Mesodermal cell (in vitro differentiated cells): ENCODE results near the gene SEMA3F.
A peak's percentile ranks its signal among the peaks of the same experiment; 100 is the strongest.

Experiments used
- H3K27ac ChIP-seq: 2 replicates; pipeline ENCODE4 v1.7.0; 2013; ENCODE audit warnings: mild to moderate bottlenecking, low read depth, low read length, moderate library complexity; ENCODE audit not compliant: severe bottlenecking
- H3K36me3 ChIP-seq: 2 replicates; pipeline ENCODE4 v1.7.1; 2013; ENCODE audit warnings: mild to moderate bottlenecking, low read length, moderate library complexity; ENCODE audit not compliant: control insufficient read depth, insufficient read depth
- H3K4me1 ChIP-seq: one replicate; pipeline ENCODE4 v1.7.1; 2013; ENCODE audit warnings: mild to moderate bottlenecking, low read length; ENCODE audit not compliant: insufficient read depth, control insufficient read depth, poor library complexity, severe bottlenecking
- H3K4me3 ChIP-seq: 2 replicates; pipeline ENCODE4 v1.7.0; 2013; ENCODE audit warnings: low read length, control low read depth, mild to moderate bottlenecking; ENCODE audit not compliant: insufficient read depth, poor library complexity, severe bottlenecking; ENCODE audit errors: extremely low read depth
- H3K9me3 ChIP-seq: 2 replicates; pipeline ENCODE4 v1.7.1; 2013; ENCODE audit warnings: mild to moderate bottlenecking, low read length, moderate library complexity; ENCODE audit not compliant: control insufficient read depth
- WGBS, 2 experiments: methylation state at CpG; one replicate each; pipeline ENCODE4 v1.1.5; 2013; ENCODE audit warnings: missing lambda C conversion rate in 2 of 2; ENCODE audit not compliant: insufficient coverage in 2 of 2; 5-methylcytosine and 5-hydroxymethylcytosine counted together

SEMA3F gene

GRCh38 chr3:50172626-50173220, 17.6 kb downstream of the SEMA3F start:
- Histone ChIP-seq H3K9me3 (no peaks in the 10 kb centered on the region), H3K36me3 (peaks cover 26% of the 10 kb centered on the region), H3K4me1 (peaks cover 14% of the 10 kb centered on the region), H3K4me3 (no peak overlapping the region), H3K27ac (no peak overlapping the region)
- 91 to 97% methylated on average over 6 of the region's 8 CpGs for WGBS, 2 experiments

- Histone ChIP-seq H3K9me3 (no peaks in the 10 kb centered on the region), H3K4me1 (peaks cover 11% of the 10 kb centered on the region), H3K4me3 (no peak overlapping the region), H3K27ac (no peak overlapping the region), H3K36me3 (peaks cover 26% of the 10 kb centered on the region)
- 91 to 95% methylated on average over 24 to 29 of the region's 29 CpGs for WGBS, 2 experiments
Measured at GRCh38 chr3:50173685-50174516, 18.8 kb downstream of the SEMA3F start.

DNA sequence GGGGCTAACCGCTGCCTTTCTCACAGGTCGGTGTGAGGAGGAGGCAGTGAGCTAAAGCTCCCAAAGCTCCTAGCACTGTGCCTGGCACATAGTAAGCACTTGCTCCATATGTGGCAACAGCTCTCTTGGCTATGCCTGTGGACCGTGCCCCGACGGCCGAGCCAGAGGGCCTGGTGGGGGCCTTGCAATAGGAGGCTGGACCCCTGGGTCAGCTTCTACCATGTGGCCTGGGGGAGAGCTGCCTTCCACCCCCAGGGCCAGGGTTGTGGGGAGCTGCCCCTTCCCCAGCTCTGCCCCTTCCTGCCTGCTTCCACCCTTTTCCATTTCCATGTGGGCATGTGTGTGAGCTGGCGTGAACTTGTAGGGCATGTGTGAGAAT, 19.4 kb downstream of the SEMA3F start:
- peaks cover 11% of the 10 kb centered on the region for H3K4me1 ChIP-seq
- H3K9me3 ChIP-seq, result no peaks in the 10 kb centered on the region
- no peak overlapping the region for H3K4me3 ChIP-seq
- H3K27ac ChIP-seq, result no peak overlapping the region
- WGBS, 2 experiments, result 92% methylated on average over 3 to 6 of the region's 7 CpGs
- peaks cover 26% of the 10 kb centered on the region for H3K36me3 ChIP-seq

DNA sequence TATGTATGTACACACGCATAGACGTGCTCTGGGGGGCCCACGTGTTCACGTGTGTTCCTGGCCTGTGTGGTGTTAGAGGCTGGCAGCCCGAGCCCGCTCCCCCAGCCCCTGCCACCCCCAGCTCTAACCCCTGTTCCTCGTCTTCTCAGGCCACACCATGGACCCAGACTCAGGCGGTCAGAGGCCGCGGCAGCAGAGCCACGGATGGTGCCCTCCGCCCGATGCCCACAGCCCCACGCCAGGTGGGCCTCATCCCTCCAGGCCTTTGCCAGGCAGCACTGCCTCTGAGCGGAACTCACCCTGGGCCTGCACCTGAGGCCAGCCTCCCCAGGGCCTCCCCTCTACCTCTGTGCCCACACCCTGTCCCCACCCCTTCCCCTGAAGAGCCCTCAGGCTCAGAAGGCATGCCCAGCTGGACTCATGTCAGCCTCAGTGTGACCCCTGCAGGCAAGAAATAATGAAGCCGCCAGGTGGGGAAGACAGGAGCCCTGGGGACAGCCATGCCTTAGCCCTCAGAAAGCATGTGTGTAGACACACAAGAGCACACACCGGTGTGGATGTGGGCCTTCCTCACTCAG, 19.9 kb downstream of the SEMA3F start:
- Histone ChIP-seq H3K9me3 (no peaks in the 10 kb centered on the region), H3K27ac (no peak overlapping the region), H3K4me3 (no peak overlapping the region), H3K4me1 (peaks cover 11% of the 10 kb centered on the region), H3K36me3 (peaks cover 26% of the 10 kb centered on the region)
- 99% methylated on average over 13 to 14 of the region's 17 CpGs for WGBS, 2 experiments

DNA sequence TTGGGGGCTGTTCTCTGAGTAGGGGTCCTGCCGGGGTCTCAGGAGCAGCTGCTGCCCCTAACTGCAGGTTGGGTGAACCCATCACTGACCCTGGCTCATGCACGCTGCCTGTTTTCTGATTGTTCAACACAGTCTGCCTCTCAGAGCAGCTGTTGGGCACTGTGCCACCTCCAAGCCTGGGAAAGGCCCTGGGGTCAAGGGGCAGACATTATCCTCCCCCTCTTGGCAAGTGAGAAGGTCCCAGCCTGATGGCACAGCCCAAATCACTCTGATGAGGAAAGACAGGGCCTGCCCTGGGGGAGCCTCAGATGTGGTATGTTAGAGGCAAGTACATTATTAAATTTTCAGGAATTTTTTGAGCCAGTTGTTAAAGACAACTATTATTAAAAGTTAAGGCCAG, 22.2 kb downstream of the SEMA3F start:
- 93% methylated on average over 2 of the region's 2 CpGs for WGBS, 2 experiments
- H3K27ac ChIP-seq, result no peak overlapping the region

GRCh38 chr3:50179710-50180109, 24.6 kb downstream of the SEMA3F start:
- no CpG with 5 or more reads among the region's 2 CpGs for WGBS, 2 experiments
- Histone ChIP-seq H3K36me3 (peaks cover 18% of the 10 kb centered on the region), H3K4me3 (no peak overlapping the region), H3K27ac (no peak overlapping the region), H3K4me1 (peaks cover 4% of the 10 kb centered on the region), H3K9me3 (no peaks in the 10 kb centered on the region)

More for the DNA sequence above, 22.2 kb downstream of the SEMA3F start:
- peaks cover 3% of the 10 kb centered on the region for H3K4me1 ChIP-seq
- no peak overlapping the region for H3K4me3 ChIP-seq
- peaks cover 26% of the 10 kb centered on the region for H3K36me3 ChIP-seq
- no peaks in the 10 kb centered on the region for H3K9me3 ChIP-seq

DNA sequence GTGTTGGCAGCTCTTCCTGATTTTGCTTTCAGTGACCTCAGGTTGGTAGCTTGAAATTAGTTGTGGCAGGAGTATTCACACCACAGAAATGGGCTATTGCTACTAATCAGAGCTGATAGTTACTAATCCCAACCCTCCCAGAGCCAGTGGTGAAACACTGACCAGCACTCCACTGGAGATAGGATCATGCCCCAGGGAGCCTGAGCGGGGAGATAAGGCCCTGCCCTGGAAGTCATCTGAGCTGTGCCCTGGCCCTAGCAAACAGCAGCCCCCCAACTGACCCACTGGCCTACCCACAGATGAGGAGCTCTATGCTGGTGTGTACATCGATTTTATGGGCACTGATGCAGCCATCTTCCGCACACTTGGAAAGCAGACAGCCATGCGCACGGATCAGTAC, 26.9 kb downstream of the SEMA3F start:
- Histone ChIP-seq H3K4me3 (no peak overlapping the region), H3K4me1 (peaks cover 4% of the 10 kb centered on the region), H3K36me3 (peaks cover 7% of the 10 kb centered on the region), H3K9me3 (no peaks in the 10 kb centered on the region), H3K27ac (peak overlapping the region; percentile 10)
- WGBS, 2 experiments, result 96 to 98% methylated on average over 5 of the region's 5 CpGs

- no peak overlapping the region for H3K27ac ChIP-seq
- WGBS, 2 experiments, result 96% methylated on average over 10 to 26 of the region's 26 CpGs
- no peaks in the 10 kb centered on the region for H3K9me3 ChIP-seq
- no peak overlapping the region for H3K4me3 ChIP-seq
- H3K36me3 ChIP-seq, result peaks cover 7% of the 10 kb centered on the region
- peaks cover 4% of the 10 kb centered on the region for H3K4me1 ChIP-seq
Measured at GRCh38 chr3:50182533-50183099, 27.5 kb downstream of the SEMA3F start.

DNA sequence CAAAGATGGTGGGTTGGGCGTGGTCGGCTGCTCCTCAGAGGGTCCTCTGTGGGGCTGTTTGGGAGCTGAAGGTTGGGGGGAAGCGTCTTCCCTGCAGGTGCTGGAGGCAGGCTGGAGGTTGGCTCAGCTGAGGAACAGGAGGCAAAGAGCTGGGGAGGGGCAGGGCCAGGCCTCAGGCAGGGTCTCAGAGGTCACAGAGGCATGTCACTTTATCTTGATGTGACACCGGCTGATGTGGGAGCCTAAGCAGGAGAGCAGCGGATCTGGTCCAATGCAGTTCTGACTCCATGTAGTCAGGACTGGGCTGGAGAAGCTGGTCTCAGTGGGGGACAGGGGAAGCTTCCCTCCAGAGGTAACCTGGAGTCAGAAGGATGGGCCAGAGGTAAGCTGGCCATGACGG, 28.6 kb downstream of the SEMA3F start:
- H3K9me3 ChIP-seq, result no peaks in the 10 kb centered on the region
- no peak overlapping the region for H3K27ac ChIP-seq
- no peak overlapping the region for H3K4me3 ChIP-seq
- H3K36me3 ChIP-seq, result peaks cover 7% of the 10 kb centered on the region
- H3K4me1 ChIP-seq, result peaks cover 4% of the 10 kb centered on the region
- 90 to 91% methylated on average over 6 of the region's 6 CpGs for WGBS, 2 experiments

DNA sequence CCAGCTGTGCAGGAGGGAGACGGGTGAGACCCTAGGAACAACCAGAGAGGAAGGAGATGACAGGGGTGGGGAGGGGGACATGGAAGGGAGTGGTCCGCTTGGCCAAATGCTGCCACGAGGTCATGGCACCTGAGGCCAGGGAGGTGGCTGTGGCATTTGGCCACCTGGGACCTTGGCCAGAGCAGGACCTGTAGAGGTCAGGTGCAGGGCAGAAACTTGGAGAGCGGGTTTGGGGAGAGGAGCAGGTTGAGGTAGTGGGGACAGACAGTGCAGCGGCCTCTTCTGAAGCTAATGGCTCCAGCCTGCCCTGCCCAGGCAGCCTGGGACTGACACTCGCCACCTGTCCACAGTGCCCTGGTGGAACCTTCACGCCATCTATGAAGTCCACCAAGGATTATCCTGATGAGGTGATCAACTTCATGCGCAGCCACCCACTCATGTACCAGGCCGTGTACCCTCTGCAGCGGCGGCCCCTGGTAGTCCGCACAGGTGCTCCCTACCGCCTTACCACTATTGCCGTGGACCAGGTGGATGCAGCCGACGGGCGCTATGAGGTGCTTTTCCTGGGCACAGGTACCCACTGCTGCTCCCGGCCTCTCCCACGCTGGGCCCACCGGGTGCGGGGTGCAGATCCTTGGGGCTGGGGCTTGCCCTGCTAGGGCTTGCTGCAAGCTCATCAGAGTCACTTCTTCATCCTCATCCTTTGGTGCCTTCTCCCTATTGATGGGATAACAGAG, 29.3 kb downstream of the SEMA3F start:
- Histone ChIP-seq H3K4me1 (peaks cover 4% of the 10 kb centered on the region), H3K36me3 (peaks cover 7% of the 10 kb centered on the region), H3K27ac (no peak overlapping the region), H3K9me3 (no peaks in the 10 kb centered on the region), H3K4me3 (no peak overlapping the region)
- 96% methylated on average over 19 to 20 of the region's 21 CpGs for WGBS, 2 experiments
